Gastroesophageal sphincter (tissue), 4 donors: ENCODE data around the gene ROCK1. TPM values are rescaled to one million over a fixed set of nuclear protein-coding genes. Genes with fewer than 3 reads are reported as not detected.

ENCODE experiments used
- ATAC-seq: fragments of 150-250 bp; one replicate; pipeline ENCODE4 v1.9.1; 2016; ENCODE audit warnings: mild to moderate bottlenecking, moderate library complexity
- H3K27ac ChIP-seq, 4 donors: fragments of 200-600 bp; sonication (generic) in 3 of 4; 1 replicate in 3 of 4; 2 replicates in 1 of 4; pipeline ENCODE4 v1.5.1; 2016 to 2019
- H3K27me3 ChIP-seq: fragments of 200-600 bp; sonication (generic); one replicate; pipeline ENCODE4 v1.5.1; 2019
- H3K36me3 ChIP-seq, 2 donors: fragments of 200-600 bp; sonication (generic); one replicate each; pipeline ENCODE4 v1.5.1; 2019; ENCODE audit warnings: control low read depth in 1 of 2
- H3K4me1 ChIP-seq, 3 donors: fragments of 200-600 bp; sonication (generic); 1 replicate in 2 of 3; 2 replicates in 1 of 3; pipeline ENCODE4 v1.5.1; 2016 to 2019; ENCODE audit warnings: control low read depth in 2 of 3
- H3K4me3 ChIP-seq, 2 donors: fragments of 200-600 bp; sonication (generic); one replicate each; pipeline ENCODE4 v1.5.1; 2019; ENCODE audit warnings: mild to moderate bottlenecking in 1 of 2, moderate library complexity in 1 of 2
- H3K9me3 ChIP-seq, 3 donors: fragments of 200-600 bp; sonication (generic); one replicate each; pipeline ENCODE4 v1.5.1; 2017 to 2019; ENCODE audit warnings: control low read depth in 2 of 3
- EP300 ChIP-seq: sonication (generic); formaldehyde crosslinking; IDR thresholded peaks from one replicate; pipeline ENCODE4 v1.6.1; 2017; ENCODE audit warnings: antibody characterized with exemption, mild to moderate bottlenecking
- POLR2A ChIP-seq, 2 donors: fragments of 450-650 bp; IDR thresholded peaks; one replicate each; pipeline ENCODE4 v1.6.1; 2017; ENCODE audit warnings: antibody characterized with exemption in 2 of 2, mild to moderate bottlenecking in 2 of 2, moderate library complexity in 1 of 2
- POLR2AphosphoS5 ChIP-seq: sonication (generic); formaldehyde crosslinking; IDR thresholded peaks from one replicate; pipeline ENCODE4 v1.6.1; 2017; ENCODE audit warnings: antibody characterized with exemption
- whole genome bisulfite sequencing, 2 donors: methylation state at CpG; one replicate each; pipeline ENCODE4 v1.1.5; 2018; ENCODE audit warnings: low coverage in 1 of 2; 5-methylcytosine and 5-hydroxymethylcytosine counted together
- total RNA-seq, 4 donors: library from RNA; depleted of rRNA; stranded (reverse); fragments of >200 nt; gene quantifications; one replicate each; pipeline ENCODE4 v1.1.0, GENCODE V29; 2016
- TF ChIP-seq, protein P1 (sequence below), 4 experiments: fragments of 200-600 bp in 2 of 4; fragments of 450-650 bp in 2 of 4; sonication (generic) in 1 of 4; IDR thresholded peaks; one replicate each; pipeline ENCODE4 v1.5.1; 2017 to 2019; ENCODE audit warnings: antibody characterized with exemption in 4 of 4, mild to moderate bottlenecking in 2 of 4, moderate library complexity in 2 of 4

The ROCK1 gene
- total RNA-seq, 4 donors from 2014 or later = 130 to 139 (median 133) TPM

DNA sequence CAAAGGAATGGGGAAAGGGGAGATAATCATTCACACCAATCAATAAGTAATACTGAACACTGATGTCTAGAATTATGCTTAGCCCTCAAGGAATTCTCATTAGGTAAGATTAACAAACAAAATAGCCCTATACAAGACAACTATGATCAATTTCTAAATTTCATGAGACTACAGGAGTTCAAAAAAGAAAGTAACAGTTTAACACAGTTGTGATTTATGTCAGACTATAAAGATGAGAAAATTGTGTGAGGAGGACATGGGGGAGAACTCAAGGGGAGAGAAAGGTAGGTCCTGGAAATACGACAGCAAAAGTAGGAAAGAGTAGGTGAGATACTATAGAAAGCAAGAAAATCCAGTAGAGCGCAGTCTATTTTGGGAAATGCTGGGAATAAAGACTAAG, 14.9 kb downstream of the ROCK1 start:
- WGBS, 2 donors = 92 to 100% methylated on average over 2 of the region's 2 CpGs
- Histone ChIP-seq H3K9me3 (no peaks in the 10 kb centered on the region), H3K36me3 (no peaks in the 10 kb centered on the region), H3K27me3 (no peaks in the 10 kb centered on the region), H3K4me1 (peaks cover 12 to 62% (median 16%) of the 10 kb centered on the region in 3 donors), H3K27ac (no peak overlapping the region), H3K4me3 (no peak overlapping the region)
- ATAC-seq = no peak
- no peak for TF ChIP-seq POLR2AphosphoS5
- TF ChIP-seq, protein P1, sequence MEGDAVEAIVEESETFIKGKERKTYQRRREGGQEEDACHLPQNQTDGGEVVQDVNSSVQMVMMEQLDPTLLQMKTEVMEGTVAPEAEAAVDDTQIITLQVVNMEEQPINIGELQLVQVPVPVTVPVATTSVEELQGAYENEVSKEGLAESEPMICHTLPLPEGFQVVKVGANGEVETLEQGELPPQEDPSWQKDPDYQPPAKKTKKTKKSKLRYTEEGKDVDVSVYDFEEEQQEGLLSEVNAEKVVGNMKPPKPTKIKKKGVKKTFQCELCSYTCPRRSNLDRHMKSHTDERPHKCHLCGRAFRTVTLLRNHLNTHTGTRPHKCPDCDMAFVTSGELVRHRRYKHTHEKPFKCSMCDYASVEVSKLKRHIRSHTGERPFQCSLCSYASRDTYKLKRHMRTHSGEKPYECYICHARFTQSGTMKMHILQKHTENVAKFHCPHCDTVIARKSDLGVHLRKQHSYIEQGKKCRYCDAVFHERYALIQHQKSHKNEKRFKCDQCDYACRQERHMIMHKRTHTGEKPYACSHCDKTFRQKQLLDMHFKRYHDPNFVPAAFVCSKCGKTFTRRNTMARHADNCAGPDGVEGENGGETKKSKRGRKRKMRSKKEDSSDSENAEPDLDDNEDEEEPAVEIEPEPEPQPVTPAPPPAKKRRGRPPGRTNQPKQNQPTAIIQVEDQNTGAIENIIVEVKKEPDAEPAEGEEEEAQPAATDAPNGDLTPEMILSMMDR (IDR thresholded peaks at IDR 0.05) = no peak
- no peak for TF ChIP-seq POLR2A (IDR thresholded peaks at IDR 0.05)
- no peak for TF ChIP-seq EP300

DNA sequence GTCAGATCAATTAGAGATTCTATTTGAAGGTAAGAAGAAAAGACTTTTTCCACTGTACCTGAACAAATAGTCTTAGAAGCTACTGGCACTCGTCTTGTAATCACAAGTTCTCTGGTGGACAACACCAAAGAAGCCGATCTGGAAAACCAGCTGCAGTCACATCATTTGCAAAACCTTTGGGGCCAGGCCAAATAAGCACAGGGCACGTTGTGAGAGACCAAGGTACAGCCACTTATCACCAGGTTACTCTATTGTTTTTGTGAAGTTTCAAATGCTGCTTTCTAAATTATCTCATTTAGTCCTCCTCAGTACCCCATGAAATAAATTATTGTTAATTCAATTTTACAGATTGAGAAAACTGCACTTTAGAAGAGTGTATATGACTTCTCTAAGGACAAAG, 18.5 kb downstream of the ROCK1 start:
- TF ChIP-seq EP300 (no peak), POLR2AphosphoS5 (no peak), POLR2A (IDR thresholded peaks at IDR 0.05) (no peak)
- TF ChIP-seq, protein P1 (IDR thresholded peaks at IDR 0.05) = no peak

DNA sequence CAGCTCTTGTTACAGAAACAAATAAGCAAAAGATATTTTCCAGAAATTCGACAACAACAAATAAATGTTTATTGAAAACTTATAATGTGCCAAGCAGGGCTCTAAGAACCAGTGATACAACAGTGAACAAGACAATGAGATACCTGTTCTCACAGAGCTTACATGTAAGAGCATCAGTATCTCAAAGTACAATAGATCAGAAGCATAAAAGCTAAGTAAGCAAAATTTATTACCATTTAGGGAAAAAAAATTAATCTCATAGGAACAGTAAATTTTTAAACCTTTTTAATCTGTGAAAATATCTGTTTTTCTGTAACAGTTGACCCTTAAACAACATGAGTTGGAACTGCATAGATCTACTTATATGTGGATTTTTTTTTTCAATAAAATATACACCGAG, 20.9 kb downstream of the ROCK1 start:
- WGBS, 2 donors = 83 to 90% methylated on average over 2 of the region's 2 CpGs
- H3K9me3 ChIP-seq = no peaks in the 10 kb centered on the region
- H3K27me3 ChIP-seq = no peaks in the 10 kb centered on the region
- ATAC-seq = no peak
- no peaks in the 10 kb centered on the region for H3K36me3 ChIP-seq
- no peak overlapping the region for H3K27ac ChIP-seq
- no peak overlapping the region for H3K4me3 ChIP-seq
- H3K4me1 ChIP-seq = peaks cover 0 to 31% (median 0%) of the 10 kb centered on the region in 3 donors
- no peak for TF ChIP-seq POLR2AphosphoS5
- TF ChIP-seq, protein P1 (IDR thresholded peaks at IDR 0.05) = no peak
- TF ChIP-seq EP300 = no peak
- TF ChIP-seq POLR2A (IDR thresholded peaks at IDR 0.05) = no peak

More for the DNA sequence above, 18.5 kb downstream of the ROCK1 start:
- ATAC-seq = no peak
- no peaks in the 10 kb centered on the region for H3K36me3 ChIP-seq
- peaks cover 6 to 47% (median 7%) of the 10 kb centered on the region in 3 donors for H3K4me1 ChIP-seq
- no peaks in the 10 kb centered on the region for H3K27me3 ChIP-seq
- H3K4me3 ChIP-seq = no peak overlapping the region
- no peaks in the 10 kb centered on the region for H3K9me3 ChIP-seq
- 83% methylated on average over 1 to 3 of the region's 3 CpGs for WGBS, 2 donors
- no peak overlapping the region for H3K27ac ChIP-seq

DNA sequence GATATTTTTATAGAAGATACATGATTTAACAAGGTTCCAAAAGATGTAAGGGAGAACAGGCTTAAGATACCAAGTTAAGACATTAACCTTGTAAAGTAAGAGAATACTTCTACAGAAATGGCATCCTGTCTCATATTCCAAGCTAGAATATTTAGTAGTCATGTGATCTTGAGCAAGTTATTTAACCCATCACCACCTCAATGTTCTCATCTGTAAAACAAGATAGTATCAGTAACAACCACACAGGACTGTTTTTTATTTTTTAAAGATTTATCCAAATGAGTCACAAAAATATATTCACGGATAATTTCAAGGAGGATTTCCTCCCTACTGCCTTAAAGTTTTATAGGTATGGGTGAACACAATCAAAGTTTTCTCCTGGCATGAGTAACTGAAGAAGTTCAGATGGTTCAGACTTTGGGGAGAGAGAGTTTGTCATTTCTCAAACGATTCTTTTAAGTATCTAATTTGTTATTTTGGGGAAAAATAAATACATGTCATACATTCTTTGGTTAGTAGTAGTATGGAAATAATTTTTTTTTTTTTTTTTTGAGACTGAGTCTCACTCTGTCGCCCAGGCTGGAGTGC, 25.9 kb downstream of the ROCK1 start:
- ATAC-seq = no peak
- H3K4me1 ChIP-seq = peaks cover 0 to 18% (median 0%) of the 10 kb centered on the region in 3 donors
- 69 to 73% methylated on average over 2 to 3 of the region's 3 CpGs for WGBS, 2 donors

More for the DNA sequence above, 25.9 kb downstream of the ROCK1 start:
- no peaks in the 10 kb centered on the region for H3K9me3 ChIP-seq
- H3K27ac ChIP-seq = no peak overlapping the region
- TF ChIP-seq, protein P1 (IDR thresholded peaks at IDR 0.05) = no peak
- TF ChIP-seq POLR2AphosphoS5 (no peak), EP300 (no peak), POLR2A (IDR thresholded peaks at IDR 0.05) (no peak)
- H3K4me3 ChIP-seq = no peak overlapping the region
- no peaks in the 10 kb centered on the region for H3K36me3 ChIP-seq
- no peaks in the 10 kb centered on the region for H3K27me3 ChIP-seq
